Keratinocyte (primary cell): ENCODE measurements around the gene PTCRA. TPM values are rescaled to one million over a fixed set of nuclear protein-coding genes. Genes with fewer than 3 reads are reported as not detected.
"Not testable (repeated sequence)": the region's sequence is repeated elsewhere in the genome, so short reads cannot be mapped to it uniquely, and the experiment has no call there.

Experiments
- DNase-seq: peaks from one replicate; pipeline ENCODE4 v3.0.0-alpha.2; 2011; ENCODE audit warnings: low read depth, missing footprints, low spot score
- FAIRE-seq: peaks from 2 replicates; lab custom pipeline; 2011; peaks lifted over from hg19 to GRCh38; lab: Jason Lieb, UNC
- H2AFZ ChIP-seq: 2 replicates; pipeline ENCODE4 v1.6.0; 2012; ENCODE audit warnings: low read length, control low read depth, inconsistent platforms; ENCODE audit not compliant: control insufficient read depth
- H3K27ac ChIP-seq: 2 replicates; pipeline ENCODE4 v1.5.1; 2011; ENCODE audit warnings: low read length; ENCODE audit not compliant: control insufficient read depth, insufficient read depth
- H3K27me3 ChIP-seq: 3 replicates; pipeline ENCODE4 v1.6.0; 2011; ENCODE audit warnings: low read length; ENCODE audit not compliant: control insufficient read depth, insufficient read depth; ENCODE audit errors: extremely low read depth
- H3K36me3 ChIP-seq, 2 experiments: 2 replicates in 1 of 2; 3 replicates in 1 of 2; pipeline ENCODE4 v1.5.1; 2011; ENCODE audit warnings: low read length in 2 of 2, mild to moderate bottlenecking in 1 of 2; ENCODE audit not compliant: control insufficient read depth in 2 of 2, insufficient read depth in 2 of 2; ENCODE audit errors: extremely low read depth in 1 of 2
- H3K4me1 ChIP-seq: 3 replicates; pipeline ENCODE4 v1.5.1; 2011; ENCODE audit warnings: low read length; ENCODE audit not compliant: control insufficient read depth, insufficient read depth; ENCODE audit errors: extremely low read depth
- H3K4me2 ChIP-seq: 3 replicates; pipeline ENCODE4 v1.6.0; 2011; ENCODE audit warnings: low read depth, low read length; ENCODE audit not compliant: control insufficient read depth, insufficient read depth; ENCODE audit errors: extremely low read depth
- H3K4me3 ChIP-seq, 3 experiments: fragments of 200-600 bp in 1 of 3; sonication (generic) in 1 of 3; 2 replicates in 2 of 3; 3 replicates in 1 of 3; pipeline ENCODE4 v1.5.1; 2011 to 2016; ENCODE audit warnings: low read length in 3 of 3, mild to moderate bottlenecking in 3 of 3, control low read depth in 2 of 3, inconsistent platforms in 1 of 3, low read depth in 1 of 3, mixed read lengths in 1 of 3, mixed run types in 1 of 3, moderate library complexity in 1 of 3; ENCODE audit not compliant: control insufficient read depth in 2 of 3, insufficient read depth in 2 of 3; ENCODE audit errors: extremely low read depth in 1 of 3
- H3K79me2 ChIP-seq: 2 replicates; pipeline ENCODE4 v1.6.0; 2012; ENCODE audit warnings: low read length; ENCODE audit not compliant: control insufficient read depth, insufficient read depth
- H3K9ac ChIP-seq: 3 replicates; pipeline ENCODE4 v1.6.0; 2011; ENCODE audit warnings: low read length; ENCODE audit not compliant: control insufficient read depth, insufficient read depth; ENCODE audit errors: extremely low read depth
- H3K9me1 ChIP-seq: 3 replicates; pipeline ENCODE4 v1.6.0; 2011; ENCODE audit warnings: low read length; ENCODE audit not compliant: control insufficient read depth, insufficient read depth; ENCODE audit errors: extremely low read depth
- H3K9me3 ChIP-seq: 2 replicates; pipeline ENCODE4 v1.5.1; 2012; ENCODE audit warnings: low read depth, low read length; ENCODE audit not compliant: control insufficient read depth
- H4K20me1 ChIP-seq: 3 replicates; pipeline ENCODE4 v1.6.0; 2011; ENCODE audit warnings: low read length; ENCODE audit not compliant: control insufficient read depth, insufficient read depth; ENCODE audit errors: extremely low read depth
- CTCF ChIP-seq, 3 experiments: IDR thresholded peaks in 1 of 3; conservative IDR thresholded peaks in 1 of 3; optimal IDR thresholded peaks in 1 of 3; 2 replicates in 2 of 3; 3 replicates in 1 of 3; pipeline versions ENCODE3 to v1.5.1; 2011; ENCODE audit warnings: low read length in 3 of 3, mild to moderate bottlenecking in 3 of 3, moderate library complexity in 2 of 3, control low read depth in 1 of 3, inconsistent platforms in 1 of 3; ENCODE audit not compliant: insufficient read depth in 2 of 3; ENCODE audit errors: extremely low read depth in 1 of 3
- EZH2 ChIP-seq: IDR thresholded peaks from one replicate; pipeline ENCODE4 v1.6.1; 2012; ENCODE audit warnings: inconsistent platforms, mild to moderate bottlenecking, low read length, moderate library complexity
- dilution Hi-C: fragments of 300-500 bp; cut with MboI; formaldehyde crosslinking; loops from one replicate; pipeline ENCODE4 v1.7.0; 2020; ENCODE audit warnings: low sequenced_read_pairs; ENCODE audit not compliant: extremely low pct_ligation_motif_present
- polyA plus RNA-seq, 5 experiments: library from polyadenylated mRNA; depleted of rRNA in 3 of 5; stranded (reverse) in 3 of 5; stranded (forward) in 1 of 5; unstranded in 1 of 5; fragments of >200 nt; gene quantifications; 1 replicate in 1 of 5; 2 replicates in 3 of 5; 3 replicates in 1 of 5; pipeline versions ENCODE4 v1.2.1 to v1.2.3, GENCODE V29; 2011 to 2012; ENCODE audit warnings: missing spikeins in 2 of 5, low read depth in 1 of 5, low replicate concordance in 1 of 5

Gene PTCRA
- polyA plus RNA-seq, 1 donor (not counting 4 experiments of a cell fraction or from before 2014, with no cell fraction given), result not detected

DNA sequence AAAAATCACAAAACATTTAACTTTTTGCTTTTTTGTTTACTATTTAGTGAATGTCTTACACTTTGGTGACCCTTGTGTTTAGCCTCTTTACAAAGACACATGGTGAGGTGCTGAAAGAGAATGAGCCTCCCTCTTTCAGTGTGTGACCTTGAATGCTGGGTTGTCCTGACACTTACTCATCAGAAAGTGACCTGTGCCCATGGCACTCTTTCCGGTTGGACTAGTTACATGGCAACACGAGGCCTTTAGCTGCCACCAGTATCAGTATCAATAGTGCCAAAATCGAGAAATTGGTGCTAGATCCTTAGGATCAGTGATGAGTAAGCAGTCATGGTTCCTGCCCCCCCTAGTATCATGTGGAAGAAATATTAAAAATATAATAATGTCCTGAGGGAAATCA lies 38.2 kb upstream of the PTCRA start:
- no peaks in the 10 kb centered on the region for H3K27me3 ChIP-seq
- H3K27ac ChIP-seq, result no peak overlapping the region
- no peaks in the 10 kb centered on the region for H3K9me1 ChIP-seq
- H3K4me1 ChIP-seq, result peaks cover 6% of the 10 kb centered on the region
- no peak overlapping the region for H3K4me2 ChIP-seq
- H3K79me2 ChIP-seq, result peaks cover 29% of the 10 kb centered on the region
- H3K9ac ChIP-seq, result no peak overlapping the region
- dilution Hi-C loops, result no loop called here
- no peak for FAIRE-seq
- H3K9me3 ChIP-seq, result no peaks in the 10 kb centered on the region
- TF ChIP-seq CTCF (optimal IDR thresholded peaks at IDR 0.05 in 1 of 3, IDR thresholded peaks at IDR 0.05 in 1 of 3, conservative IDR thresholded peaks at IDR 0.05 in 1 of 3; ENCODE audit: extremely low read depth in 1 of 3, insufficient read depth in 2 of 3, low read length in 3 of 3), result no peak
- TF ChIP-seq EZH2, result no peak
- DNase-seq, result no peak
- H2AFZ ChIP-seq, result peak overlapping the region; percentile 61
- H4K20me1 ChIP-seq, result no peaks in the 10 kb centered on the region
- peaks cover 0 to 1% of the 10 kb centered on the region in 2 experiments for H3K36me3 ChIP-seq
- no peak overlapping the region for H3K4me3 ChIP-seq

- no peaks in the 10 kb centered on the region for H3K9me3 ChIP-seq
- TF ChIP-seq CTCF (optimal IDR thresholded peaks at IDR 0.05 in 1 of 3, IDR thresholded peaks at IDR 0.05 in 1 of 3, conservative IDR thresholded peaks at IDR 0.05 in 1 of 3; ENCODE audit: extremely low read depth in 1 of 3, insufficient read depth in 2 of 3, low read length in 3 of 3), result peak in 1 of 3 experiments; percentile 2
- no peak for TF ChIP-seq EZH2
- peaks cover 48% of the 10 kb centered on the region for H3K79me2 ChIP-seq
- H3K4me3 ChIP-seq, result peak within 1 kb of the TSS; percentile 84 to 97 (median 85)
- peaks cover 6% of the 10 kb centered on the region for H3K4me1 ChIP-seq
- peaks cover 11 to 14% of the 10 kb centered on the region in 2 experiments for H3K36me3 ChIP-seq
- H2AFZ ChIP-seq, result peak within 1 kb of the TSS; percentile 98
- FAIRE-seq (peak; percentile 61), DNase-seq (no peak)
- no peaks in the 10 kb centered on the region for H3K9me1 ChIP-seq
- peak within 1 kb of the TSS; percentile 88 for H3K4me2 ChIP-seq
- peak within 1 kb of the TSS; percentile 90 for H3K27ac ChIP-seq
- no peaks in the 10 kb centered on the region for H3K27me3 ChIP-seq
- H4K20me1 ChIP-seq, result no peaks in the 10 kb centered on the region
- peak within 1 kb of the TSS; percentile 94 for H3K9ac ChIP-seq
- dilution Hi-C loops, result no loop called here
Observed at GRCh38 chr6:42879372-42880239, 36.2 kb upstream of the PTCRA start, which contains the start of gene RPL7L1. TSS of gene RPL7L1 (plus strand) at chr6:42879616. CDS start at chr6:42879911, 295 bp downstream.

GRCh38 chr6:42880240-42880817 lies 35.5 kb upstream of the PTCRA start:
- H3K27me3 ChIP-seq, H4K20me1 ChIP-seq, FAIRE-seq, dilution Hi-C loops, H3K9me1 ChIP-seq, H3K4me1 ChIP-seq, H3K9me3 ChIP-seq, DNase-seq: not testable (repeated sequence)
- peak overlapping the region; percentile 90 for H3K27ac ChIP-seq
- H3K4me2 ChIP-seq, result peak overlapping the region; percentile 88
- peak overlapping the region; percentile 98 for H2AFZ ChIP-seq
- peaks cover 53% of the 10 kb centered on the region for H3K79me2 ChIP-seq
- peak overlapping the region; percentile 94 for H3K9ac ChIP-seq
- peaks cover 16 to 18% of the 10 kb centered on the region in 2 experiments for H3K36me3 ChIP-seq
- peak overlapping the region; percentile 84 to 97 (median 85) for H3K4me3 ChIP-seq
